SH-SY5Y (cell line): ENCODE data around the gene ELF2.

Experiments used
- GATA2 ChIP-seq: IDR thresholded peaks from 2 replicates; pipeline ENCODE4 v1.6.1; 2011; ENCODE audit warnings: mild to moderate bottlenecking, low read depth, low read length
- GATA3 ChIP-seq: IDR thresholded peaks from 2 replicates; pipeline ENCODE4 v1.6.1; 2011; ENCODE audit warnings: low read depth, mild to moderate bottlenecking, low read length, moderate library complexity

Gene ELF2

GRCh38 chr4:139076016-139076744 is 100.8 kb downstream of the ELF2 start:
- no peak for TF ChIP-seq GATA3
- TF ChIP-seq GATA2 = no peak

DNA sequence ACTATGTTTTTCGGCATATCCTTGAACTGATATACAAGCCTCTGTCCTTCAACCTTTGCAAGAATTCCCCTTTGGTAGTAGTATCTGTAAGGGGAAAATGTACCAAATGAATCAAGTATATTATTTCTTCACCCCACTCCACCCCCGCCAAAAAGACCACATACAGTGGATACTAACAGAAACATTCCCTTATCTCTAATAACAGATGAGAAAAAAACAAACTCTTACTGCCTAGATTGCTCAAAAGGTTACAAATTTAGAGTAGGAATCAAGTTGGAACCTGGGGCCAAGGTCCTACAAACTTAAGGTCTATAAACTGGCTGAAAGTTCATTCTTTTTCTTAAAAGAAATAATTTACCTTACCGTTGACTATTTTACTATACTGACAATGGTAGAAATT is 116.4 kb downstream of the ELF2 start:
- TF ChIP-seq GATA2 (no peak), GATA3 (no peak)

GRCh38 chr4:139054791-139055505 is 122.1 kb downstream of the ELF2 start:
- TF ChIP-seq GATA2 (no peak), GATA3 (no peak)

DNA sequence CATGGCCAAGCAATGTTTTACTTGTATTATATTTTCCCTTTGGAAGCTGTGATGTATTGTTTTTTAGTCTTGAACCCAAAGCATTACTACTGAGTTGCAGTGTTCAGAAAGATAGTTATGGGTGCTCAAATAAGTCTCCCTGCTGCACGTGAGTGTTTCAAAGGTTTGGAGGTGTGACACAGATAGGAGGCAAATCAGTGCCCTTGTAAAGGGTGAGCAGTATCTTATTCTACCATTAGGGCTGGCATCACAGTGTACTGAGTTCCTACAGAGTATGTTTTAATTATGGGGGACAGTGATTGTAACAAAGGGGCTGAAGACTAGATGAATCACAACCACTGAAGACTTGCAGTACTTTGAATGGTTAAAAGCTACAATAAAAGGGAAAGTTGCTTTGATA is 123.1 kb downstream of the ELF2 start:
- TF ChIP-seq GATA3 = no peak
- no peak for TF ChIP-seq GATA2

- TF ChIP-seq GATA2 (no peak), GATA3 (no peak)
Measured at GRCh38 chr4:139050446-139050845, 126.6 kb downstream of the ELF2 start.

DNA sequence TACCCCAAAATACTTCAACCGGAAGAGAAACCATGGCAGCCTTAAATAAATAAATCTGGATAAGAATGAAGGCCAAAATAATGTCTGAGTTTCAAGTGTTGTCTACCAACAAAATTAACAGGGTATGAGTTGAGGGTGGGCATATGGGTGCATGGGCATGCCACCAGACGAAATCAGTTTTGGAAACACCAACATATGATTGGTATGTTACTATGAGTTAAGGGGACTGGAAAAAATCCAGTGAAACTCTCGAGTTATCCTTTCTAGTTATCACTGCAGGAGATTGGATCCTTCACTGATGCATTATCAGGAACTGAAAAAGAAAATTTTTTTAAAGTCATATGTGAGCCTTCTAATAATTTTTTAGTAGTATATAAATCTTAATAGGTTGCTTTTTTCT is 129.0 kb downstream of the ELF2 start:
- TF ChIP-seq GATA3 (no peak), GATA2 (no peak)

DNA sequence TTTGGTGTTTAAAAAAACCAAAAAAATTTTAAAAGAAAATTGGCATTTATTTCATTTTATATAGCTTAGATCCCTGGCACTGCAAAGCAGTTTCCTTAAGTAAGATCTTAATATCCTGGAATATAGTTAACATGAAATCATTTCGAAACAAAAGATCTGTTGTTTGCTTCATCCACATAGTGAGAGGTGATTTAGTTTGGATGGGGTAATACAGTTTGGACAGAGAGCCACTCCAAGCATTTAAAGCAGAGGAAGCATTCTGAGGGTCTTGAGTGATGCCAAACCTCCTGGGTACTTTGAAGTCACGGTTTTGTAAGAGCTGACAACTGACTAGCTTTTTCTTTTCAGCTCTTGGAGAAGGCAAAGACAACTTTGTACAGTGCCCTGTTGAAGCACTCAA is 132.7 kb downstream of the ELF2 start:
- no peak for TF ChIP-seq GATA3
- TF ChIP-seq GATA2 = no peak

- TF ChIP-seq GATA3 (no peak), GATA2 (no peak)
Measured at GRCh38 chr4:139042981-139043460, 134.0 kb downstream of the ELF2 start.

DNA sequence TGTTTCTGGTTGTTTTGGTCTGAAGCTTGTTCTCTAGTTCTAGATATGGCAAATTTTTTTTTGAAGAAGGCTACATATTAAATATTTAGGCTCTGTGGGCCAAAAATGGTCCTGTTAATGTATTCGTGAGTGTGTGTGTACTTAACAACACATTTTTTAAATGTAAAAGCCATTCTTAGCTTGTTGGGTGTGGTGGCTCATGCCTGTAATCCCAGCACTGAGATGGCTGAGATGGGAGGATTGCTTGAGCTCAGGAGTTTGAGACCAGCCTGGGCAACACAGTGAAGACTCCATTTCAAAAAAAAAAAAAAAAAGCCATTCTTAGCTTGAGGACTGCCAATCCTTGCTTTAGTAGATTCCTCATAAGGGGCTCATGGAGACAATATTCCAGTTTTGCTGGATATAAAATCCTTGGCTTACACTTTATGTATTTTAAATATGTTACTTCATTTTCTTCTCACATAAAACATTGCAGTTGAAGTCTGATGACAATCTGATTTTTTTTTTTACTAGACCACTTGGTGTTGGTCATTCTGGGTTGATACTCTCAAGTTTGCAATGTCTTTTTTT is 138.1 kb downstream of the ELF2 start:
- TF ChIP-seq GATA3 = no peak
- no peak for TF ChIP-seq GATA2

GRCh38 chr4:139036885-139037284 is 140.1 kb downstream of the ELF2 start:
- TF ChIP-seq GATA2 (no peak), GATA3 (no peak)

DNA sequence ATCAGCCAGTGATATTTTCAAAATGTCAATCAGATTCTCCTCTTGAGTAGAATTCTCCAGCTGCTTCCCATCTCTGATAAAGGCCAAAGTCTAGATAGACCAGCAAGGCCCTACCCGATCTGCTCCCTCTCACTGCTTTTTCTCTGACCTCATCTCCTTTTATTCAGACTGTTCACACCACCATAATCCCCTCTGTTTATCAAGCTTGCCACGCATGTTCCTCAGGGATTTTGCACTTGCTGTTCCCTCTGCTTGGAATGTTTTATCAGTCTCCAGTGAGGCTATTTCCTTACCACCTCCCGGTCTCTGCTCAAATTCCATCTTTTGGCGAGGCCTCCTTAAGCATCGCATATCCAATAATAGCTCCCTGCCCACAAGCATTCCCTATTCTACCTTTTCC is 141.4 kb downstream of the ELF2 start:
- TF ChIP-seq GATA2 = no peak
- TF ChIP-seq GATA3 = no peak

GRCh38 chr4:139030614-139031235 is 146.3 kb downstream of the ELF2 start:
- TF ChIP-seq GATA2 (no peak), GATA3 (no peak)

DNA sequence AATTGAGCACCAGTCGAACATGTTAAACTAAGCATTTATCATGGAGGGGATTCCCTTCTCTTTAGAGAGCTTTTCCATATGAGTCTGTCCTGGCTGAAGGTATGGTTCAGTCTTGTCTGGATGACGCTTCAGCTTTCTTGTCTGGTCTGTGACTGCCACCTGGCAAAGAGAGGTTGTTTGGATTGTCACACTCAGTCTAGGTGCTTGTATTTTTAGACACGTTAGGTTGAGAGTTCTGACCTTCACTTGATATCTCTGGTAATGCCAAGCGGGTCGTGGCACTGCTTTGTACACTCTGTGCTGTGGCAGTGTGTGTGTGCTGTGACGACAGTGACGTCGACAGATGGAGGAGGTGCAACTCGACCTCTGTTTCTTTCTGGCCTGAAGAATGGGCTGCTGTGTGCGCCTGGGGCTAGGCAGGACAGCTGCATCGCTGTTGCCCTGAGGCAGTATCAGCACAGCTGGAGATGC is 148.8 kb downstream of the ELF2 start:
- TF ChIP-seq GATA2 (no peak), GATA3 (no peak)

GRCh38 chr4:139027776-139028175 is 149.2 kb downstream of the ELF2 start:
- no peak for TF ChIP-seq GATA3
- TF ChIP-seq GATA2 = no peak
